Activated CD4-positive, alpha-beta T cell treated with anti-CD3 and anti-CD28 coated beads, Interleukin-2, amount 50 U/mL, for 48 hours (primary cell): Measurements from ENCODE around the gene RHOD.

ENCODE experiments used
- DNase-seq, 2 experiments: peaks; one replicate each; pipeline ENCODE4 v3.0.0-alpha.2; 2020

RHOD gene

GRCh38 chr11:67062526-67063373 is 6.1 kb downstream of the RHOD start:
- DNase-seq = no peak

- no peak for DNase-seq
Observed at GRCh38 chr11:67066333-67066709, 9.7 kb downstream of the RHOD start.

- peak; percentile 82 to 86 for DNase-seq
Observed at GRCh38 chr11:67071420-67072284, 15.0 kb downstream of the RHOD start.

DNA sequence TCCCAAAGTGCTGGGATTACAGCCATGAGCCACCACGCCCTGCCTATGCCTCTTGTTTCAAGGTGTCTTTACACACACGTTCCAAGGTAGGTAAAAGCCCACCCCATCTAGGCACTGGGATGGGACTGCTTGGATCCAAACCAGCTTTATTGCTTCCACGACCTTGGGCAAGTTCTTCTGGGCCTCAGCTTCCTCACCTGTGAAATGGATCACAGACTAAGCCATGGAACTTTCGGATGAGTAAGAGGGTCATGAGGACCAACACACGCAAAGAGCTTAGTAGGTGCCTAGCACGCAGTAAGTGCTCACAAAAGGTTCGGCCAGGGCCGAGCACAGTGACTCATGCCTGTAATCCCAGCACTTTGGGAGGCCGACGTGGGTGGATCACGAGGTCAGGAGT is 15.6 kb downstream of the RHOD start:
- no peak for DNase-seq

DNA sequence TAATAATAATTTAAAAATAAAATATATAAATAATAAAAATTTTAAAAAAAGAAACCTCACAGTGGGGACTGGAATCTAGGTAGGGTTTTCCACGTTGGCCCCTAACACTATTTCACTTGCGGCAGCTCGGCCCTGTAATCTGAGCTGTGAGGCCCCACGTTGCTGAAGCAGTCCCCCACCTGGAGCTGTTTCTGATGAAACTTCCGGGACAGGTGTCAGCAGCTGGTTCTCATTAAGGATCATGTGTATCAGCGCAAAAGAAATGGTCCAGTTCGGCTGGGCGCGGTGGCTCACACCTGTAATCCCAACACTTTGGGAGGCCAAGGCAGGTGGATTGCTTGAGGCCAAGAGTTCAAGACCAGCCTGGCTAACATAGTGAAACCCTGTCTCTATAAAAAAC is 17.3 kb downstream of the RHOD start:
- no peak for DNase-seq

DNA sequence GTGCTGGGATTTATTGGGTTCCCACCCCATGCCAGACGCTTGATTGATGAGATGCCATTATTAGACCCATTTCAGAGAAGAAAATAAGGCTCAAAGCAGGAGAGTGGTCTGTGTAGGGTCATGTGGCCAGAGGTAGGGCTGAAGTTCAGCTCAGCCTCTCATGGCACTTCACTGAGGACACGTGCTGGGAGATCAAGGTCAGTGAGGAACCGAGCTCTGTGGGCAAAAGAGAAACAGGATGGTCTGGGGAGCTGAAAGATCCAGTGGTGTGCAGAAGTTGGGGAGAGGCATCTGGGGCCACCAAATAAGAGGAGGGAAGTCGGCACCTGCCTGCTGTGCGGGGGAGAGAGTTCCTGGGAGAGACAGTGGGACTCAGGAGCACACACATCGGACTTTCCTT is 19.6 kb downstream of the RHOD start:
- DNase-seq = no peak

- no peak for DNase-seq
Observed at GRCh38 chr11:67079065-67079705, 22.5 kb downstream of the RHOD start.

DNA sequence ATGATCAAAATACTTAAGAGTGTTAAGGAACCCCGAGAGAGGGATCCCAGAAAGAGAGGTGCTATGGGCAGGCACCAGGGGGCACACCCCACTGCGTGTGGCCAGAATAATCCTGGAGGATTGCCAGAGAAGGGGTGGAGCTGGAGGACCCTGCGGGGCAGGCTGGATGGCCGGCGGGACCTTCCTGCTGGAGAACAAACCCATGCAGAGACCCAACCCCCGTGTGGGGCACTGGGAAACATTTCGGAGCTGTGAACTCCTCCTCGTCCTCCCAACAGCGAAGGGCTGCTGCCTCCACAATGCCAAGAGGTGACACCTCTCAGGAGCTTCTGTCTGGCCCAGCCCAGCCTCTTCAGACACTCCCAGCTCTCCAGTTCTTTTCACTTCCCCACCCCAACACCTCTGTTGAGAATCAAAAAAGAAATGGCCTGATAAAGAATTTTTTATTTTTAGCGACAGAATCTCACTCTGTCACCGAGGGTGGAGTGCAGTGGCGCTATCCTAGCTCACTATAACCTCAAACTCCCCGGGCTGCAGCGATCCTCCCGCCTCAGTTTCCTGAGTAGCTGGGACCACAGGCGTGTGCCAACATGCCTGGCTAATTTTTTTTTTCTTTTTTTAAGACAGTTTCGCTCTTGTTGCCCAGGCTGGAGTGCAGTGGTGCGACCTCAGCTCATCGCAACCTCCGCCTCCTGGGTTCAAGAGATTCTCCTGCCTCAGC is 25.6 kb downstream of the RHOD start:
- no peak for DNase-seq

DNA sequence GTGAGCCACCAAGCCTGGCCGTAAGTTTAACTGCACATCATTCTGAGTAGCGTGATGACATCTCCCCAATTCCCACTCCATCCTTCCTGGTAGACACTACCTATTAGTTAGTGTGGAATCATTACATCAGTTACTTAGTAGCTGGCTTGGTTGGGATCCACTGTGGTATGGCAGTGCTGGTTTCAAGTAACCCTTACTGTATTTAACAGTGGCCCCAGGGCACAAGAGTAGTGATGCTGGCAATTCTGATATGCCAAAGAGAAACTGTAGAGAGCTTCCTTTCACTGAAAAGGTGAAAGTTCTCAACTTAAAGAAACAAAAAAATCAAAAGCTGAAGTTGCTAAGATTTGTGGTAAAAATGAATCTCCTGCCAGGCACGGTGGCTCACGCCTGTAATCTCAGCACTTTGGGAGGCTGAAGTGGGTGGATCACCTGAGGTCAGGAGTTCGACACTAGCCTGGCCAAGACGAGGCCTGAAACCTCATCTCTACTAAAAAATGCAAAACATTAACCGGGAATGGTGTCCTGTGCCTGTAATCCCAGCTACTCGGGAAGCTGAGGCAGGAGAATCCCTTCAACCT is 27.2 kb downstream of the RHOD start:
- DNase-seq = no peak

- no peak for DNase-seq
Observed at GRCh38 chr11:67085617-67086016, 29.0 kb downstream of the RHOD start.

DNA sequence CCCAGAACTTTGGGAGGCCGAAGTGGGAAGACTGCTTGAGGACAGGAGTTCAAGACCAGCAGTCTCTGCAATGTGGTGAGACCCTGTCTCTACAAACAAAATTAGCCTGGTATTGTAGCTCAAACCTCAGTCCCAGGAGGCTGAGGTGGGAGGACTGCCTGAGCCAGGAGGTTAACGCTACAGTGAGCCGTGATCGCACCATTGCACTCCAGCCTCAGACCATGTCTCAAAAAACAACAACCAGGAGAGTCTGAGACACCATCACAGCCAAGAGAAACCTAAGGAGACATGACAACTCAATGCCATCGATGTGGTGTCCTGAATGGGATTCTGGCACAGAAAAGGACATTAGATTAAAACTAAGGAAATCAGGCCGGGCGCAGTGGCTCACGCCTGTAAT is 34.1 kb downstream of the RHOD start:
- DNase-seq = no peak

- no peak for DNase-seq
Observed at GRCh38 chr11:67095214-67095507, 38.5 kb downstream of the RHOD start.

GRCh38 chr11:67098799-67099429 is 42.3 kb downstream of the RHOD start:
- DNase-seq = no peak

GRCh38 chr11:67099831-67100324 is 43.2 kb downstream of the RHOD start:
- DNase-seq = no peak

- no peak for DNase-seq
Observed at GRCh38 chr11:67102664-67103063, 46.0 kb downstream of the RHOD start.

GRCh38 chr11:67105964-67106363 is 49.3 kb downstream of the RHOD start:
- no peak for DNase-seq

GRCh38 chr11:67111261-67111660 is 54.6 kb downstream of the RHOD start:
- no peak for DNase-seq

GRCh38 chr11:67113231-67113721 is 56.6 kb downstream of the RHOD start:
- DNase-seq = no peak

DNA sequence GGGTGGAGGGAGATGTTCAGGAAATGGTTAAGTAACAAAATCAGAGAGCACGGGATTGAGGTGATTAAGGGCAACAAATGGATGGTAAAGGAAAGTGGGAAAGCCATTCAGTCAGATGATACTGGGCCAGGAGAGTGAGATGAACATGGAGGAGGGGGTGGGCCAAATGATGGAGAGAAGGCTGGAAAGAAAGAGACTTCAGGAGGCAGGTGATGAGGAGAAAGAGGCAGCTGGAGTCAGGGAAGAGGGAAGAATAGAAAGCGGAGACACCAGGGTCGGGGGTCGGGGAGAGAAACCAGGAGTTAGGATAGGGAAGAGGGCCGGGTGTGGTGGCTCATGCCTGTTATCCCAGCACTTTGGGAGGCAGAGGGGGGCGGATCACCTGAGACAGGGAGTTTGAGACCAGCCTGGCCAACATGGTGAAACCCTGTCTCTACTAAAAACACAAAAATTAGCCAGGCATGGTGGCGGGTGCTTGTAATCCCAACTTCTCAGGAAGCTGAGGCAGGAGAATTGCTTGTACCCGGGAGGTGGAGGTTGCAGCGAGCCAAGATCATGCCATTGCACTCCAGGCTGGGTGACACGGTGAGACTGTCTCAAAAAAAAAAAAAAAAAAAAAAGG is 57.7 kb downstream of the RHOD start:
- no peak for DNase-seq

- DNase-seq = no peak
Observed at GRCh38 chr11:67116758-67117105, 60.1 kb downstream of the RHOD start.

GRCh38 chr11:67117176-67117575 is 60.5 kb downstream of the RHOD start:
- no peak for DNase-seq
